Effector CD8-positive, alpha-beta T cell (primary cell): ENCODE results near the gene TXNIP.
A peak's percentile ranks its signal among the peaks of the same experiment; 100 is the strongest.

Source experiments
- DNase-seq: peaks from one replicate; lab custom pipeline; 2025; lab: John Stamatoyannopoulos, UW

The TXNIP gene

DNA sequence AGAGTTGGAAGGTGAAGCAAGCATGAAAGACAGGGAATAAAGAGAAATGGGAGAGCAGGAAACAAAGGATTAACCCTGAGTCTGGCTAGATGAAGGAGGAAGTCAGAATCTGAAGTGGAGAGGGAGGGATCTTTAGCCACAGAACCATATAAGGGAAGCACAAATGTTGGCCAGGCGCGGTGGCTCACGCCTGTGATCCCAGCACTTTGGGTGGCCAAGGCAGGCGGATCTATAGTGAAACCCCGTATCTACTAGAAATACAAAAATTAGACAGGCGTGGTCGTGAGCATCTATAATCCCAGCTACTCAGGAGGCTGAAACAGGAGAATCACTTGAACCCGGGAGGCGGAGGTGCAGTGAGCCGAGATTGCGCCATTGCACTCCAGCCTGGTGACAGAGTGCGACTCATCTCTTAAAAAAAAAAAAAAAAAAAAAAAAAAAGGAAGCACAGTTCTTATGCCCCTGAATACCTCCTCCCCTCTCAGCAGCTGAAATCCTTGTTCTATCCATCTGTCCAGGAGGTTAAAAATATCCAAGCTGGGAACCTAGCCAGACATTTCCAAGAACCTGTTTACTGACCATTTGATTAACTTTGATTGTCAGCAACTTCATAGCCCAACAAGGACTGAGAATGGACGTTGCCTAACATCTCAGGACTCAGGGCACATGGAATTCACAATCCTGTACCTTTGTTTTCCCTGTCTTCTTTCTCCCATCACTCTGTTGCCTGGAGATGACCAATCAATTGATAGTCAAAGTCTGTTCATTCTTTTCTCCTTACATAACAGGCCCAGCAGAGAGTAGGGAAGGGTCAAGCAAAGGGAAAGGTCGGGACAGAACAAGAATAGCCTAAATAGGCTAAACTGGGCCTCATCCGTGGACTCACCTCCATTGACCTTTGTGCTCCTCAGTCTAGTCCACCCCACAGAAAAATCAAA lies 10.6 kb downstream of the TXNIP start:
- no peak for DNase-seq

GRCh38 chr1:145985129-145985501 lies 11.3 kb downstream of the TXNIP start:
- DNase-seq, result no peak

DNA sequence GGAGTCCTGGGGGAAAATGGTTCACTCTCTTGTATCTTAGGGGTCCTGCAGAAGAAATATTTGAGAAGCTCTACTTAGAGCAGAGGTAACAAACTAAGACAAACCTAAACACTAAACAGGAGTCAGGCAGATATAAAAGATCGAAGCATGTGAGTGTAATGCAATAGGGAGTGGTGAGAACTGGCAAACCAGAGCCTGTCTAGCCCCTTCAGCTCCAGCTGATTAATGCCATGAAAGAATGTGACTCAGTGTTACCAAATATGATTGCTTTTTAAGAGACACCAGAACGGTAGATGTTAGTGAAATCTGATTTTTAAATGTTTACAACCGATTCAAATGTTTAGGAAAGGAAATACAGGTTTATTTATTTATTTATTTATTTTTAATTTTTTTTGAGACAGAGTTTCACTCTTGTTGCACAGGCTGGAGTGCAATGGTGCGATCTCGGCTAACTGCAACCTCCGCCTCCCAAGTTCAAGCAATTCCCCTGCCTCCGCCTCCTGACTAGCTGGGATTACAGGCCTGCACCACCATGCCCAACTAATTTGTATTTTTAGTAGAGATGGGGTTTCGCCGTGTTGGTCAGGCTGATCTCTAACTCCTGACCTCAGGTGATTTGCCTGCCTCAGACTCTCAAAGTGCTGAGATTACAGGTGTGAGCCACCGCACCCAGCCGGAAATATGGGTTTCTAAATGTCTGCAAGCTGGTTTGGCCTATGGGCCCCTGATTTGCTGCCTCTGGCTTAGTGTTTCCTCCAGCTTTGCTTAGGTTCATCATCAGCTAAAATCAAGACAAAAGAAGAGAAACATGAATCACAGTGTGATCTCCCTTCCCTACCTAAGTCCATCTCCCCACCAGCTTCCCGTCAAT lies 12.2 kb downstream of the TXNIP start:
- no peak for DNase-seq

GRCh38 chr1:145983206-145983675 lies 13.1 kb downstream of the TXNIP start:
- DNase-seq, result no peak

GRCh38 chr1:145982010-145982723 lies 14.2 kb downstream of the TXNIP start:
- no peak for DNase-seq

DNA sequence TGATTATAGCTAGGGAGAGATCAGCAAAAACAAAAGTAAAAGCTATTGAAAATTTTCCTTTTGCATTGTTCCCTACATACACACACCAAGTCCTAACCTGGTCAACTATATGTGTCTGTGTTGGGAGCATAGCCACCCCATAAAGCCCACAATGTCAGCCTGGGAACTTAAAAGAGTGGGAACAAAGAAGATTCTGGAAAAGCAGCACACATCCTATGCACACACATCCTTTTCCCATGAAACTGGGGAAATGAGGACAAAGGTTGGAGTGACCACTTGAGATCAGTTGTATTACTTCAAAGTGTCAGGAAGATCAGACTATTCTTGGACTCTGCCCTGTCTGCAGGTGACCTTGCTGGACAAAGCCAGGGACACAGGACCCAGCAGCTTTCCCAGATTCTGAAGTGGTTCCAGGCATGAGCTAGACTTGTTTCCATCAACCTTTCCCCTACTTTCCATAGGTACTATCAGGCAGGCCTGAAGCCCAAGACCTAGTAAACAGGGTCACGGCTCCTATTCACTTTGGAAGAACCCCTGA lies 15.9 kb downstream of the TXNIP start:
- no peak for DNase-seq

- DNase-seq, result no peak
Observed at GRCh38 chr1:145979746-145980456, 16.5 kb downstream of the TXNIP start.

GRCh38 chr1:145978854-145979745 lies 17.3 kb downstream of the TXNIP start:
- DNase-seq, result peak; percentile 64

DNA sequence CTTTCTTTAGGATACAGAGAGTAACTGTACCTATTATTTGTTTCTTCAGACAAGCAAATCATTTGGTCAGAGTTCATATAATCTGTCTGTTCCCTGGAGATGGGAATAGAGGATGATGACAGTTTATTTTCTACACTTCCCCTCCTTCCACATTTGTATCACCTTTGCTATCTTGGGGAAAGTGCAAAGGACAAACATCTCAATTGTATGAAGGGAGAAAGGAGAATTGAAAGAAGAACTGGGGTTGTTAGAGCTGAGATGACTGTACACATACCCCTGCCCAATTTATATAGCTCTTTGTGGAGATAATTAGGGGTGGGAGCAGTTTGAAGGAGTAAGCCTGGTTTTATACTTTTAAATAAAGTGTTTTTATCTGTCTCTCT lies 17.9 kb downstream of the TXNIP start:
- DNase-seq, result no peak

DNA sequence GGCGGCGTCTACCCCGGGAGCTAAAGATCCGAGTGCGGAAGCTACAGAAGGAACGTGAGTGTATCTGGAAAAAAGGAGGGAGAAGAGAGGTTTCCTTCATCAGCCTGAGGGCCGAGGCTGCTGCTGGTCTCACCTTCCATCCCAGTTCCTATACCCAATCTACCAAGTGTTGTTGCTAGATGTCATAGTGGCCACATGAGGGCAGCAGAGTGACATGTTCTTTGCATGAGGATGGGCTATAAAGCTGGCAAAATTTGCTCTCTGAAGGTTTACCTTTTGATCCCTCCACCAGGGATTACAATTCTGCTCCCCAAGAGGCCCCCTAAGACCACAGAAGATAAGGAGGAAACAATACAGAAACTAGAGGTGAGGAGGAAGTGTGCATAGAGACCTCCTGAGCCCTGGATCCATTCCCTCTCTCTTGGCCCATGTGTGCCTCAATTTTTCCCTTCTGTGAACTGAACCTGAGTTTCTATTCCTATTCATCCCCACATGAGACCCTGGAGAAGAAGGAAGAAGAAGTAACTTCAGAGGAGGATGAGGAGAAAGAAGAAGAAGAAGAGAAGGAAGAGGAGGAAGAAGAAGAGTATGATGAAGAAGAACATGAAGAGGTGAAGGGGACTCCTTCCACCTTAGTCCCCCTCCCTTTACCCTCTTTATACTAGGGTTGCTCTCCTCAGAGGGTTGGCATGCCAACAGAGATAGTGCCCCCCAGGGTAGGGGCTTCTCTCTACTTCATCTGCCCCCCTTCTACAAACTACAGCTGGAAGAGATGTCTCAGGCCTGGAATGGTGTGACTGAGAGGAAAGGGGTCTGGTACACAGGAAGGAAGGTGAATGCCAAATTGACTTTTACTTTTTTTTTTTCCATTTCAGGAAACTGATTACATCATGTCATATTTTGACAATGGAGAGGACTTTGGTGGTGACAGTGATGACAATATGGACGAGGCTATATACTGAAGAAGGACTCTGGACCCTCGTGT lies 18.6 kb downstream of the TXNIP start:
- peak; percentile 55 for DNase-seq

- DNase-seq, result no peak
Observed at GRCh38 chr1:145977016-145977415, 19.4 kb downstream of the TXNIP start.

DNA sequence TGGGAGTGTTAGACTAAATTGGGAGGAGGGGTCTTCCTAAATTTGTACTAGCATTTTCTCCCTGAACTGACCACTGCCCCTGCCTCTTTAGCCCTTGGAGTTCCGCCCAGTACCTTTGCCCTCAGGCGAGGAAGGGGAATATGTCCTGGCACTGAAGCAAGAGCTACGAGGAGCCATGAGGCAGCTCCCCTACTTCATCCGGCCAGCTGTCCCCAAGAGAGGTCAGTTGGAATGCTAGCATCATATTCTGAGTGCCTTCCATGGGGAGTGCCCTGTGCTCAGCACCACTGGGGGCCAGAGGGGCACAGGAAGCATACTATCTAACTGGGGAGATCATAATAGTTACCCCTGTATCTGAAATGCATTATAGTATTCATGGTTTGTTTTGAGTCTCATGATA lies 21.2 kb downstream of the TXNIP start:
- no peak for DNase-seq

DNA sequence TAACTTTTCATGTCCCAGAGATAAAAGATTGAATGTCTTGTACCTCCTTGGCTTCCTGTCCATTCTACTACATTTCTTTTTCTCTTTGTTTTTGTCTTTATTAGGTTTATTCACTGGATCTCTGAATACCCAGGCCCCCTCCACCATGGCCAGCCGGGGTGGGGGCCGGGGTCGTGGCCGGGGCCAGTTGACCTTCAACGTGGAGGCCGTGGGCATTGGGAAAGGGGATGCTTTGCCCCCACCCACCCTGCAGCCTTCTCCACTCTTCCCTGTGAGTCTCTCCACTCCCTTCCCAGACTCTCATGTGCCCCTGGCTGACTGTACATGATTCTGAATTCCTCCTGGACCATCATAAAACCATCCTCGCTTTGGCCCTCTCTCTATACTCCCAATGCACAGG lies 21.7 kb downstream of the TXNIP start:
- DNase-seq, result no peak

DNA sequence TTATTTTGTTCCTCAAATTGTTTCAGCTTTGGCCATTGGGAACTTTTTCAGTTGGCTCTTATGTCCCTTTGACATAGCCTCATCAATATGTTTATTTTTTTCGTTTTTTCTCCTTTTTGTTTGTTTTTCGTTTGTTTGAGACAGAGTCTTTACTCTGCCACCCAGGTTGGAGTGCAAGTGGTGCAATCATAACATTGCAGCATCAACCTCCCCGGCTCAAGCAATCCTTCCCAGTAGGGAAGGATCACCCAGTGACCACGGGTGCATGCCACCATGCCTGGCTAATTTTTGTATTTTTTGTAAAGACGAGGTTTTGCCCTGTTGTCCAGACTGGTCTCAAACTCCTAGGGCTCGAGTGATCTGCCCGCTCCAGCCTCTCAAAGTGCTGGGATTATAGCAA lies 23.8 kb downstream of the TXNIP start:
- no peak for DNase-seq

DNA sequence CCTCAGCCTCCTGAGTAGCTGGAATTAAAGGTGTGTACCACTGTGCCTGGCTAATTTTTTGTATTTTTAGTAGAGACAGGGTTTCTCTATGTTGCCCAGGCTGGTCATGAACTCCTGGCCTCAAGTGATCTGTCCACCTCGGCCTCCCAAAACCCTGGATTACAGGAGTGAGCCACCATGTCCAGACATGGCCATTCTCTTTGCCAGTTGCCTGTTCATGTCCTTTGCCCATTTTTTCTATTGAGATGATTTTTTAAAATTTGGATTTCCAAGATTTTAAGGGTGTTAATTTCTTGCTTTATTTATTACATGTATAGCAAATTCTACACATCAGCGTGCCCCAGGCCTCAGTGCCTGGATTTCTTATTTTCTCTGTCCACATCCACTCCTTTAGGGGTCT lies 29.1 kb downstream of the TXNIP start:
- no peak for DNase-seq

DNA sequence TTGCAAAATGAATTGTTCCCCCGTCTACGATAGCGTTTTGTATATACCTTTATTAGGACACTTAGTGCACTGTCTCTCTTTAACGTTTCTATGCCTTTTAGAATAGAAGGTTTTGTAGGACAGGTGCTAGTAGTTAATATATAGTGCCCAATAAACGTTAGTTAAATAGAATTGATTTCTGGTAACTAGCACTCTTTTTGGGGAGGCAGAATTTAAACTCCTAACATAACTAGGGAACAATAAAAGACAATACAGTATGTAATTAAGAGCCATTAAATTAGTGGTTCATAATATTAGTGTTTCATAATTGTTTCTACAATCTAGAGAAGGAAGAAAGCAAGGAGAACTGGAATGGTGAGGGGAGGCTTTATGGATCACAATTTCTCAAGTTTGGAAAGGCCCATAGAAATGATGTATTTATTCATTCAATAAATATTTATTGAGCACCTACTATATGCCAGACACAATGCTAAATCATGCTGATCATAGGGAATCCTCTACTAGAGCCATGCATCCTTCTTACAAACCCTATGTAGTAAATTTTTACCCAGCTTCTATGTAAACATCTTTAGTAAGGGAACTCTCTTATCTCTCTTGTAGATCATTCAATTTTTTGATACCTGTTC lies 31.1 kb downstream of the TXNIP start:
- no peak for DNase-seq

GRCh38 chr1:145964328-145965118 lies 31.9 kb downstream of the TXNIP start, which contains the start of the genes ANKRD34A and POLR3GL:
Gene ANKRD34A (minus strand): TSS chr1:145964575. CDS start chr1:145961759, 2,816 bp downstream.
Gene POLR3GL (plus strand): TSS chr1:145964690. CDS start chr1:145974866, 10,176 bp downstream.
- DNase-seq, result peak; percentile 86
